B cell (primary cell): ENCODE data around the gene RASGRP4. TPM values are rescaled to one million over a fixed set of nuclear protein-coding genes. Genes with fewer than 3 reads are reported as not detected.

Source experiments
- ATAC-seq: fragments of 200-7000 bp; cut with Tn5 transposase; one replicate; pipeline ENCODE4 v1.10.0; 2021; ENCODE audit warnings: low read depth, mild to moderate bottlenecking, moderate number of reproducible peaks, moderate library complexity
- CTCF ChIA-PET: fragments of 350-600 bp; sonication (Branson Sonifier 250); formaldehyde crosslinking; loops from one replicate; lab custom pipeline; 2021; ENCODE audit warnings: antibody characterized with exemption, inconsistent platforms; lab: Charles Lee
- POLR2A ChIA-PET: fragments of 350-600 bp; sonication (Branson Sonifier 250); formaldehyde crosslinking; loops from one replicate; lab custom pipeline; 2021; ENCODE audit warnings: antibody characterized with exemption; lab: Charles Lee
- DNase-seq: peaks from one replicate; pipeline ENCODE4 v3.0.0; 2013
- H2AFZ ChIP-seq: 2 replicates; pipeline ENCODE4 v1.6.1; 2012; ENCODE audit warnings: mild to moderate bottlenecking, low read depth, low read length; ENCODE audit not compliant: insufficient read depth, poor library complexity, severe bottlenecking
- H3K27ac ChIP-seq, 2 donors: 1 replicate in 1 of 2; 2 replicates in 1 of 2; pipeline ENCODE4 v1.5.1; 2012 to 2013; ENCODE audit warnings: low read length in 2 of 2, mild to moderate bottlenecking in 2 of 2, moderate library complexity in 1 of 2
- H3K27me3 ChIP-seq, 4 experiments: fragments of 200-600 bp in 1 of 4; sonication (generic) in 1 of 4; replicated peaks in 1 of 4; 1 replicate in 2 of 4; 2 replicates in 2 of 4; pipeline versions ENCODE4 v1.6.1 to v1.7.0; 2013 to 2016; ENCODE audit warnings: low read length in 3 of 4, mild to moderate bottlenecking in 2 of 4, mixed read lengths in 1 of 4, moderate library complexity in 1 of 4; ENCODE audit not compliant: insufficient read depth in 4 of 4, control insufficient read depth in 3 of 4; ENCODE audit errors: control extremely low read depth in 1 of 4
- H3K36me3 ChIP-seq, 2 experiments: replicated peaks in 1 of 2; 1 replicate in 1 of 2; 2 replicates in 1 of 2; pipeline versions ENCODE4 v1.6.1 to v1.7.1; 2013; ENCODE audit warnings: low read length in 1 of 2; ENCODE audit not compliant: insufficient read depth in 2 of 2, control insufficient read depth in 1 of 2; ENCODE audit errors: control extremely low read depth in 1 of 2, extremely low read depth in 1 of 2
- H3K4me1 ChIP-seq, 2 donors: fragments of 200-600 bp in 1 of 2; sonication (generic) in 1 of 2; 1 replicate in 1 of 2; 2 replicates in 1 of 2; pipeline versions ENCODE4 v1.5.1 to v1.6.1; 2013 to 2017; ENCODE audit warnings: low read length in 2 of 2; ENCODE audit not compliant: control insufficient read depth in 2 of 2, insufficient read depth in 2 of 2
- H3K4me2 ChIP-seq: replicated peaks from 2 replicates; pipeline ENCODE3; 2012; ENCODE audit warnings: mild to moderate bottlenecking, low read depth, low read length; ENCODE audit not compliant: poor library complexity, severe bottlenecking
- H3K4me3 ChIP-seq, 5 experiments: fragments of 200-600 bp in 1 of 5; sonication (generic) in 1 of 5; 1 replicate in 3 of 5; 2 replicates in 2 of 5; pipeline versions ENCODE4 v1.5.1 to v1.7.0; 2011 to 2016; ENCODE audit warnings: low read length in 4 of 5, mild to moderate bottlenecking in 4 of 5, low read depth in 2 of 5, control low read depth in 1 of 5, moderate library complexity in 1 of 5; ENCODE audit not compliant: insufficient read depth in 1 of 5; ENCODE audit errors: control extremely low read depth in 1 of 5, extremely low read depth in 1 of 5
- H3K79me2 ChIP-seq: fragments of 200-600 bp; sonication (generic); one replicate; pipeline ENCODE4 v1.6.0; 2016; ENCODE audit warnings: low read length; ENCODE audit not compliant: control insufficient read depth, insufficient read depth
- H3K9ac ChIP-seq: fragments of 200-600 bp; sonication (generic); 2 replicates; pipeline ENCODE4 v1.6.1; 2017; ENCODE audit warnings: mild to moderate bottlenecking, low read length, moderate library complexity
- H3K9me3 ChIP-seq, 3 donors: one replicate each; pipeline versions ENCODE4 v1.6.1 to v1.7.1; 2013; ENCODE audit warnings: low read length in 2 of 3; ENCODE audit not compliant: control insufficient read depth in 2 of 3, insufficient read depth in 1 of 3; ENCODE audit errors: control extremely low read depth in 1 of 3
- H4K20me1 ChIP-seq: 2 replicates; pipeline ENCODE4 v1.6.0; 2012; ENCODE audit warnings: mild to moderate bottlenecking, low read length; ENCODE audit not compliant: insufficient read depth, control insufficient read depth, poor library complexity, severe bottlenecking
- H3K27ac Mint-ChIP-seq: one replicate; pipeline ENCODE4 v1.8.0; 2021; ENCODE audit warnings: mixed read lengths
- H3K27me3 Mint-ChIP-seq: one replicate; pipeline ENCODE4 v1.8.0; 2021; ENCODE audit warnings: mixed read lengths
- H3K4me1 Mint-ChIP-seq: one replicate; pipeline ENCODE4 v1.8.0; 2021; ENCODE audit warnings: mixed read lengths
- H3K4me3 Mint-ChIP-seq: one replicate; pipeline ENCODE4 v1.8.0; 2021; ENCODE audit warnings: mixed read lengths
- H3K9me3 Mint-ChIP-seq: one replicate; pipeline ENCODE4 v1.8.0; 2022; ENCODE audit warnings: mixed read lengths; ENCODE audit not compliant: insufficient read depth
- CTCF ChIP-seq: fragments of 200-600 bp; IDR thresholded peaks from one replicate; pipeline ENCODE4 v1.8.0; 2022; ENCODE audit warnings: antibody characterized with exemption, mild to moderate bottlenecking
- EZH2 ChIP-seq: IDR thresholded peaks from 2 replicates; pipeline ENCODE4 v1.6.1; 2012; ENCODE audit warnings: borderline replicate concordance, low read depth, mild to moderate bottlenecking, moderate library complexity, low read length; ENCODE audit not compliant: insufficient read depth, poor library complexity, severe bottlenecking
- WGBS: methylation state at CpG from one replicate; pipeline ENCODE4 v1.1.5; 2013; ENCODE audit warnings: missing lambda C conversion rate; ENCODE audit not compliant: insufficient coverage; 5-methylcytosine and 5-hydroxymethylcytosine counted together
- intact Hi-C: fragments of 100-400 bp; cut with micrococcal nuclease; formaldehyde crosslinking; loops from one replicate; pipeline ENCODE4 v1.10.0; 2022
- polyA plus RNA-seq: library from polyadenylated mRNA; depleted of rRNA; stranded (reverse); fragments of >200 nt; gene quantifications from 2 replicates; pipeline ENCODE4 v1.2.3, GENCODE V29; 2012
- total RNA-seq, 2 donors: library from RNA; stranded (reverse); fragments of 120-200 nt in 1 of 2; gene quantifications; 1 replicate in 1 of 2; 2 replicates in 1 of 2; pipeline versions ENCODE4 v1.2.3 to v1.2.4, GENCODE V29; 2013 to 2022

The RASGRP4 gene
- total and polyA plus RNA-seq, 2 donors (not counting 1 experiment from before 2014, with no cell fraction given), result 0.20 to 0.98 TPM

- ChIA-PET CTCF (interaction anchor here (0.9 to 1.5 kb wide), 3 partner anchors 27 to 555 kb away, joined by 3 to 5 read pairs (median 3); partner anchors contain the start of genes FAM98C, MRPS12 and SARS2), POLR2A (interaction anchor here (0.5 to 1.4 kb wide), 5 partner anchors 9 to 1654 kb away, joined by 3 to 5 read pairs (median 5); partner anchors contain the start of gene GGN)
- H3K4me3 ChIP-seq, result peak overlapping the region; percentile 69 to 92 (median 80)
- H3K27me3 ChIP-seq, result peaks cover 0 to 9% (median 0%) of the 10 kb centered on the region in 4 experiments
- no peak for TF ChIP-seq EZH2
- TF ChIP-seq CTCF, result no peak
- Mint-ChIP-seq H3K4me3 (peak overlapping the region; percentile 93), H3K27me3 (no peaks in the 10 kb centered on the region), H3K4me1 (peaks cover 26% of the 10 kb centered on the region), H3K9me3 (no peaks in the 10 kb centered on the region), H3K27ac (no peak overlapping the region)
- peaks cover 17 to 26% of the 10 kb centered on the region in 2 donors for H3K4me1 ChIP-seq
- no peak for DNase-seq
- H3K9me3 ChIP-seq, result no peaks in the 10 kb centered on the region
- no peak overlapping the region for H2AFZ ChIP-seq
- H3K9ac ChIP-seq, result peak overlapping the region; percentile 80
- WGBS, result 80% methylated on average over 1 of the region's 5 CpGs
- intact Hi-C loops, result loop anchor here (2.0 kb wide), 1 partner anchor 1041 kb away; a partner anchor contains a TSS
- peaks cover 58% of the 10 kb centered on the region for H4K20me1 ChIP-seq
- no peak overlapping the region for H3K27ac ChIP-seq
- H3K36me3 ChIP-seq, result peaks cover 0 to 27% of the 10 kb centered on the region in 2 experiments
- ATAC-seq, result no peak
- H3K4me2 ChIP-seq, result peak overlapping the region; percentile 85
- H3K79me2 ChIP-seq, result peaks cover 45% of the 10 kb centered on the region
Measured at GRCh38 chr19:38375748-38376147, 50.3 kb downstream of the RASGRP4 start.

- peaks cover 51% of the 10 kb centered on the region for H4K20me1 ChIP-seq
- peaks cover 4% of the 10 kb centered on the region for H3K27me3 Mint-ChIP-seq
- peak overlapping the region; percentile 80 for H3K9ac ChIP-seq
- H3K36me3 ChIP-seq, result peaks cover 0 to 20% of the 10 kb centered on the region in 2 experiments
- ChIA-PET CTCF (interaction anchor here (1.3 to 2.1 kb wide), 4 partner anchors 27 to 472 kb away, joined by 3 to 27 read pairs (median 15); partner anchors contain the start of genes CATSPERG and FAM98C), POLR2A (interaction anchor here (0.5 to 1.5 kb wide), 6 partner anchors 13 to 259 kb away, joined by 3 to 14 read pairs (median 10); partner anchors contain the start of genes CATSPERG, FAM98C, GGN and SPRED3)
- ATAC-seq (no peak), DNase-seq (no peak)
- peaks cover 0 to 12% (median 0%) of the 10 kb centered on the region in 4 experiments for H3K27me3 ChIP-seq
- peak overlapping the region; percentile 85 for H3K4me2 ChIP-seq
- peak overlapping the region; percentile 93 for H3K4me3 Mint-ChIP-seq
- peak overlapping the region; percentile 88 to 90 for H3K27ac ChIP-seq
- H3K9me3 Mint-ChIP-seq, result no peaks in the 10 kb centered on the region
- TF ChIP-seq EZH2 (no peak), CTCF (no peak)
- intact Hi-C loops, result loop anchor here (2.0 kb wide), 1 partner anchor 1040 kb away; a partner anchor contains a TSS
- H3K27ac Mint-ChIP-seq, result peak overlapping the region; percentile 96
- no peaks in the 10 kb centered on the region for H3K9me3 ChIP-seq
- 2% methylated on average over 18 of the region's 18 CpGs for WGBS
- peak overlapping the region; percentile 90 for H2AFZ ChIP-seq
- peak overlapping the region; percentile 69 to 92 (median 80) for H3K4me3 ChIP-seq
- peaks cover 17 to 26% of the 10 kb centered on the region in 2 donors for H3K4me1 ChIP-seq
- peaks cover 26% of the 10 kb centered on the region for H3K4me1 Mint-ChIP-seq
- peaks cover 41% of the 10 kb centered on the region for H3K79me2 ChIP-seq
Measured at GRCh38 chr19:38375098-38375493, 50.9 kb downstream of the RASGRP4 start.
